Measurements from ENCODE around the gene HFE. TPM values are rescaled to one million over a fixed set of nuclear protein-coding genes. Genes with fewer than 3 reads are reported as not detected.

HFE gene
- total RNA-seq, 4 donors from 2014 or later: 2.1 to 4.2 (median 3.6) TPM

DNA sequence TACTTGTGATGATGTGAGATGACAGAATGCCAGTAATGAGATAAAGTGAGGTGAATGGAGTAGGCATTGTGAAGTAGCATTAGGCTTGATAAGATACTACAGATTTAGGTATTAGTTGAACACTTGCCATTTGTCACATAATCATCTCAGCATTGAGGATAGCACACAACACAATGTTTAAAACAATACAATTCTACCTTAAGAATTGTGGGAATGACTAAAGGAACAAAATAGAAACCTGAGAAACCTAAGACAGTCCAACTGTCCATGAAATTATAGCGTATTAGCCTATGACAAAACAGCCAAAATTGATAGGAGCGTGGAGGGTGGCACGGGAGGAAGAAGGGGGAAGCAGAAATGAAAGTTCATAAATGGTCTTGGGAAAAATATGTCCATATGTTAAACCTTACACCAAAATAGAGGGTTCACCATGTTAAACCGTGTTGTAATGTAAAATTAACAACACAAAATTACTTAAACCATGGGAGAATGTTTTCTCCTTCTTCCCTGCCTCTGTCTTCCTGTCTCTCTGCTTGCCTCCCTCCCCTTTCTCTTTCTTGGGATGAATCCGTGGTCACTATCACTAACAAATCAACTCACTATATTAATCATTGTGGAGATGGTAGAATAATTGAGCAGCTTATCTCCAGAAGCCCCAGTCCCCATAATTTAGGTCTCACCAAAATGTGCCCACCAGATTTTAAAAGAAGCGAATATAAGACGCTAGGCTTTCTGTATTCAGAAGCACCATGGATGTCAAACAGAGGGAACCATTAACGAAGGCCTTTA lies 33.0 kb upstream of the HFE start:
- TF ChIP-seq, protein P1, sequence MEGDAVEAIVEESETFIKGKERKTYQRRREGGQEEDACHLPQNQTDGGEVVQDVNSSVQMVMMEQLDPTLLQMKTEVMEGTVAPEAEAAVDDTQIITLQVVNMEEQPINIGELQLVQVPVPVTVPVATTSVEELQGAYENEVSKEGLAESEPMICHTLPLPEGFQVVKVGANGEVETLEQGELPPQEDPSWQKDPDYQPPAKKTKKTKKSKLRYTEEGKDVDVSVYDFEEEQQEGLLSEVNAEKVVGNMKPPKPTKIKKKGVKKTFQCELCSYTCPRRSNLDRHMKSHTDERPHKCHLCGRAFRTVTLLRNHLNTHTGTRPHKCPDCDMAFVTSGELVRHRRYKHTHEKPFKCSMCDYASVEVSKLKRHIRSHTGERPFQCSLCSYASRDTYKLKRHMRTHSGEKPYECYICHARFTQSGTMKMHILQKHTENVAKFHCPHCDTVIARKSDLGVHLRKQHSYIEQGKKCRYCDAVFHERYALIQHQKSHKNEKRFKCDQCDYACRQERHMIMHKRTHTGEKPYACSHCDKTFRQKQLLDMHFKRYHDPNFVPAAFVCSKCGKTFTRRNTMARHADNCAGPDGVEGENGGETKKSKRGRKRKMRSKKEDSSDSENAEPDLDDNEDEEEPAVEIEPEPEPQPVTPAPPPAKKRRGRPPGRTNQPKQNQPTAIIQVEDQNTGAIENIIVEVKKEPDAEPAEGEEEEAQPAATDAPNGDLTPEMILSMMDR (IDR thresholded peaks at IDR 0.05): no peak
- TF ChIP-seq POLR2AphosphoS5 (IDR thresholded peaks at IDR 0.05): no peak
- TF ChIP-seq POLR2A (IDR thresholded peaks at IDR 0.05): no peak
- no peak for TF ChIP-seq EP300 (IDR thresholded peaks at IDR 0.05)
- Histone ChIP-seq H3K36me3 (no peaks in the 10 kb centered on the region), H3K4me3 (peak overlapping the region; percentile 78), H3K9me3 (no peaks in the 10 kb centered on the region), H3K27ac (peak overlapping the region; percentile 97), H3K4me1 (peaks cover 22% of the 10 kb centered on the region), H3K27me3 (no peaks in the 10 kb centered on the region)
- no peak for DNase-seq (ENCODE audit: low spot score in 2 of 2)
- WGBS: 11% methylated on average over 8 of the region's 8 CpGs

DNA sequence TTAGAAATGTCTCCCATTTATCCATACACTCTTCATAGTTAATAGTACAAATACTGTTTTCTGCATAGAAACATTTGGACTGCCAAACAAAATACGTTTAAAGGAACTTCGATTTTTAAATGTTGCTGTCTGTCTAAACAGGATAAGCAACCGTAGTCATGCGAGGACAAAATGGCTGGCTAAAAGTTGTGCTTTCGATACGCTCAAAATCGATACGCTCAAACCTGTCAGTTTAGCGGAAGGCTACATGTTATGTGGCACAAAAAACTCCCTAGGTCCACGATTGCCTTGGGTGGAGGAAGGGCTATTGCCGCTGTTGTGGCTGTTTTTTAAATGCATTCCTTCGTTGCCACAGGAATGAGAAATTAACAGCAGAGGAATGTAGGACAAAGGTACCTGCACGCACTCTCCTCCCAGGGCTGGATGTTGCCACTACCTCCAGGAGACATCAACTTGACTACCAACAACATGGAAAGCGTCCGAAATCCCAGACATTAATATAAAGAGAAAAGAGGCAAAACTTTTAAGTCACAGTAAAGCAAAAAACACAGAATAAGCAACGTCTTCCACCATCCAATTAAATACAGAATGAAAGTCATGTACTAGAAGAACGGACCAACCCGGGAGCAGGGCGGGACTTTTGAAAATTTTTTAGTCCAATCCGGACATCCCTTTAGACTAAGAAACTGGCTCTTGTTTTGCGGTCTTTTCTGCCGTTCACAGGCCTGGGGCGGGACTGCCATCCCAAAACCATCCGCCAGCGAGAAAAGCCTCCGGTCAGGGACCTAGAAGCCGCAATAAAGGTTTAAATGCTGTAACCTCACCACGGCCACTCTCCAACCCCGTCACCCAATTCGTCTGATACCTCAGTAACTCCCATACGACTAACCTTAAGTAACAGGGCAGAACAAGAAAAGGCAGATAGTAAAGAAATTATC lies 32.2 kb upstream of the HFE start:
- no peaks in the 10 kb centered on the region for H3K36me3 ChIP-seq
- peak overlapping the region; percentile 78 for H3K4me3 ChIP-seq
- H3K9me3 ChIP-seq: no peaks in the 10 kb centered on the region
- H3K4me1 ChIP-seq: peaks cover 22% of the 10 kb centered on the region
- WGBS: under 1% methylated on average over 31 of the region's 31 CpGs
- peak; percentile 95 to 97 for DNase-seq (ENCODE audit: low spot score in 2 of 2)
- peak overlapping the region; percentile 97 for H3K27ac ChIP-seq
- H3K27me3 ChIP-seq: no peaks in the 10 kb centered on the region
- peak in 2 of 3 donors; percentile 51 to 63 for TF ChIP-seq POLR2AphosphoS5 (IDR thresholded peaks at IDR 0.05)
- no peak for TF ChIP-seq EP300 (IDR thresholded peaks at IDR 0.05)
- TF ChIP-seq, protein P1 (IDR thresholded peaks at IDR 0.05): peak; percentile 15 to 43
- TF ChIP-seq POLR2A (IDR thresholded peaks at IDR 0.05): peak in 1 of 2 donors; percentile 11

DNA sequence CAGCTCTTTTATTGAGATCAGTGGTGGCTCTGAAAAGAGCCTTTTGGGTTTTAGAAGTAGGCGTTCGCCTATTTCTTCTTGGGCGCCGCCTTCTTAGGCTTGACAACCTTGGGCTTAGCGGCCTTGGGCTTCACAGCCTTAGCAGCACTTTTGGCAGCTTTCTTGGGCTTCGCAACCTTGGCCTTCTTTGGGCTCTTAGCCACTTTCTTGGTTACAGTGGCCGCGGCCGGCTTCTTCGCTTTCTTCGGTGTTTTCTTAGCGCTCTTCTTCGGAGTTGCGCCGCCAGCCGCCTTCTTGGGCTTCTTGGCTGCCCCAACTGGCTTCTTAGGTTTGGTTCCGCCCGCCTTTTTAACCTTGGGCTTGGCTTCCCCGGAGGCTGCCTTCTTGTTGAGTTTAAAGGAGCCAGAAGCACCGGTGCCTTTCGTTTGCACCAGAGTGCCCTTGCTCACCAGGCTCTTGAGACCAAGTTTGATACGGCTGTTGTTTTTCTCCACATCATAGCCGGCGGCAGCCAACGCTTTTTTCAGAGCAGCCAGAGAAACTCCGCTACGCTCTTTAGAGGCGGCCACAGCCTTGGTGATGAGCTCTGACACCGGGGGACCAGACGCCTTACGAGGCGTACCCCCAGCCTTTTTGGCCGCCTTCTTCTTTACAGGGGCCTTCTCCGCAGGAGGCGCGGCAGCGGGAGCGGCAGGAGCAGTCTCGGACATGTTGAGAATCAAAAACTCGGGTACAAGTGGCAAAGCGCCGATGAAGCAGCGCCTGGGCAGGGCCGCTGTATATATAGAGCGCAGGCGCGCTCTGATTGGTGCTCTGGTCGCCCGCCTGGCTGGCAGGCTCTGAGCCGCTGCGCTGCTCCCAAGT lies 31.3 kb upstream of the HFE start:
- Histone ChIP-seq H3K27ac (peak overlapping the region; percentile 97), H3K4me3 (peak overlapping the region; percentile 78), H3K4me1 (peaks cover 22% of the 10 kb centered on the region), H3K27me3 (no peaks in the 10 kb centered on the region), H3K36me3 (no peaks in the 10 kb centered on the region), H3K9me3 (no peaks in the 10 kb centered on the region)
- under 1% methylated on average over 41 of the region's 51 CpGs for WGBS
- TF ChIP-seq POLR2A (IDR thresholded peaks at IDR 0.05) (peak; percentile 92 to 94), EP300 (IDR thresholded peaks at IDR 0.05) (no peak), POLR2AphosphoS5 (IDR thresholded peaks at IDR 0.05) (peak; percentile 93 to 100 (median 97))
- TF ChIP-seq, protein P1 (IDR thresholded peaks at IDR 0.05): no peak
- DNase-seq (ENCODE audit: low spot score in 2 of 2): peak; percentile 93 to 94

DNA sequence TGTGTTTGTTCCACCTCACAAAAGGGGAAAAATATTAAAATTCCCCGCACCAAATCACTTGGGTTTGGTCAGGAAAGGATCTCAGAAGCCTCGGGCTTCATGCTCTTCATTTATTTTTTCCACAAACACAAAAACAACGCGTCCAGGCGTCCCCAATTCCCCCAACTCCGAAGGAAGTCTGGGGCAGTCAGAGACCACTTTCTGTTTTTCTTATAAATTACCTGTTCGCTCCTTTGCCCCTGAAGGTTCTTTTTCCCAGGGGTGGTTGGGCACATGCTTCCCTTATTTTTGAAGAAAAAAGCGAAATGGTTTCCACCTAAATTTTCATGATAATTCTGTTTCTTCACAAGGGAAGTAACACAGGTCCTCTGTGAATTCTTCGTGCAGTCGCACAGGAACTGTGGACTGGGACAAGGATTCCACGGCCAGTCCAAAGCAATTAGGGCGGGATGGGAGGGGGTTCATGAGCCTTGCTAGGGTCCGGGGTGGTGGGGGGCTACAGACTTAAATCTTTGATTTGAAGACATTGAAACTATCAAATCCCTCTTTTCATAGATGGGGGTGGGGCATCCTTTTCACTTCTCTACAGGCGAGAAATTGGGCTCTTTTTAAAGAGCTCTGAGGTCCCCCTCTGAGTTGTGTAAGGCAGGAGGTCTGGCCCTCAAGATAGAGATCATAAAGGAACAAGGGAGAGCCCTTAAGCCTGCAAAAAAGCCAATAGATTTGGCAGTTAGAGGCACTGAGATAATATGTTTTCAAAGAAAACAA lies 30.5 kb upstream of the HFE start:
- Histone ChIP-seq H3K4me1 (peaks cover 22% of the 10 kb centered on the region), H3K4me3 (peak overlapping the region; percentile 78), H3K36me3 (no peaks in the 10 kb centered on the region), H3K27ac (peak overlapping the region; percentile 97), H3K9me3 (no peaks in the 10 kb centered on the region), H3K27me3 (no peaks in the 10 kb centered on the region)
- 1% methylated on average over 14 of the region's 14 CpGs for WGBS
- DNase-seq (ENCODE audit: low spot score in 2 of 2): peak in 1 of 2 donors; percentile 65
- TF ChIP-seq, protein P1 (IDR thresholded peaks at IDR 0.05): no peak
- TF ChIP-seq POLR2A (IDR thresholded peaks at IDR 0.05): no peak
- TF ChIP-seq EP300 (IDR thresholded peaks at IDR 0.05): no peak
- no peak for TF ChIP-seq POLR2AphosphoS5 (IDR thresholded peaks at IDR 0.05)

All from suprapubic skin (tissue), 4 donors.